ENCODE measurements around the gene ZBTB40.

Gene ZBTB40

DNA sequence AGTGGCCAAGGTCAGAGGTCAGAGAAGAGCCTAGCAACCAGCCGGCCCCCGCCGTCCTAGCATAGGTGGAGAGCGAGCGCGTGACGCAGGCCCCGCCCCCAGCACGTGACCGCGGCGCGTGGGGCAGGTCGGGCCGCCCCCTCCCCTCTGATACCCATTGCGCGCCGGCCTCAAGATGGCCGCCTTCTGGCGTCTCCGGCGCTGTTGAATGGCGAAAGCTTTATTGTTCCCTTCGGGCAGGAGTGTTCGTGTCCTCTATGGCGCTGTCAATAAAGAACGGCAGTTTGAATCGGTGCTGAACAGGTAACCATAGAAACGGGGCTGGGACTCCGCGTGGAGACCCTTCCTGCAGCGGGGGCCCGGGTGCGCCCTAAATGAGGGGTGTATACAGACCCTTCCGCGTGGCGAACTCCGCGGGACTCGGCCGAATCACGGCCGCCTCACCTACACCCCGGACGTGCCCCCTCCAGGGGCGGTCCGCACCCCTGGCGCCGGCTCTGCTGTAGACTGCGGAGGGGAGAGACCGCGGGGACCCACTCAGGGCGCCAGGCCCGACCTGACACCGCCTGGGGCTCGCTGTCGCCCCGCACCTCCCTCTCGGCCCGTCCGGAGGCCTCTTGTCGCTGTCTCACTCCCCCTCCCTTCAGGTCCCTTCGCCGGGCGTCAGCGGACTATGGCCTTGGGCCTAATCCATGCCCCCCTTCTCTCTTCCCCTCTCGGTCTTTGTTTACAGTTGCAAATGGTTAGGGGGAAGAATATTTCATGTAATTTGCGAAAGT, at the start of gene ZBTB40:
Gene ZBTB40 (plus strand): TSS at position 150 of the 779 bp plus-strand sequence. CDS start 38,098 bp downstream, outside the sequence.
- peak within 1 kb of the TSS; percentile 77 to 97 (median 90) for H3K27ac ChIP-seq
- peak within 1 kb of the TSS; percentile 67 to 97 (median 86) for H3K4me3 ChIP-seq

DNA sequence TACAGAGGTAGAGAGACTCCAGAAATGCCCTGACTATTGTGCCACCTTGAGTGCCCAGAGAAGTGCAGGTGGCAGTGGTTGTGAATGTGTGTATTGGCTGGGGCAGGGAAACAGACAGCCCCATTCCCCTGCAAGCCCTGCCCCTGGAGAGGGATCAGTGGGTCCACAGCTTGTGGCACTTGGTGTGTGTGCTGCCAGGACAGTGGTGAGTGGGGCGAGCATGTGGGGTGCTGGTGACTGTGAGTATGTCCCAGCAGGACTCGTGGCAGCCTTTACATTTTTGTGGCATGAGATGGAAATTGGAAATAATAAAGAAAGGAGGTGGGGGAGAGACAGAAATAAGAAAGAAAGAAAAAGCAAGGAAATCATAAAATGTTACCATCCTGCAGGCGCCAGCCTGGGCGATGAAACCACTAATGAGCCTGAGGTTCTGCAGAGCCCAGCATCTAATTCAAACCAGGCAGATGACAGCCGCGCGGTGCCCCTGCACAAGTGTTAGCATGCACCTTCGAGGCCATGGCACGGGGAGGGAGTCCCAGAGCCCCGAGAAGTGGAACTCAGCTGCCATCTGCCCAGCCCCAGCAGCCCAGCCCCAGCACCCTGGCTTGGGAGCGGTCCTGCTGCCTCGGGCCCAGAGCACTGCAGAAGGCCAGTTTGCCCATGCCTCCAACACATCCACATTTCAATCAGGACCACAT, 49.1 kb upstream of the ZBTB40 start:
- Histone ChIP-seq H3K4me3 (no peak overlapping the region), H3K27ac (no peak overlapping the region)

GRCh38 chr1:22404486-22404885, 47.2 kb upstream of the ZBTB40 start:
- H3K27ac ChIP-seq, result no peak overlapping the region
- H3K4me3 ChIP-seq, result no peak overlapping the region

GRCh38 chr1:22406722-22407495, 44.7 kb upstream of the ZBTB40 start:
- Histone ChIP-seq H3K4me3 (no peak overlapping the region), H3K27ac (no peak overlapping the region)

- Histone ChIP-seq H3K4me3 (no peak overlapping the region), H3K27ac (no peak overlapping the region)
These were observed 43.4 kb upstream of the ZBTB40 start for GRCh38 chr1:22408230-22408629.

GRCh38 chr1:22410401-22410800, 41.2 kb upstream of the ZBTB40 start:
- Histone ChIP-seq H3K4me3 (no peak overlapping the region), H3K27ac (no peak overlapping the region)

DNA sequence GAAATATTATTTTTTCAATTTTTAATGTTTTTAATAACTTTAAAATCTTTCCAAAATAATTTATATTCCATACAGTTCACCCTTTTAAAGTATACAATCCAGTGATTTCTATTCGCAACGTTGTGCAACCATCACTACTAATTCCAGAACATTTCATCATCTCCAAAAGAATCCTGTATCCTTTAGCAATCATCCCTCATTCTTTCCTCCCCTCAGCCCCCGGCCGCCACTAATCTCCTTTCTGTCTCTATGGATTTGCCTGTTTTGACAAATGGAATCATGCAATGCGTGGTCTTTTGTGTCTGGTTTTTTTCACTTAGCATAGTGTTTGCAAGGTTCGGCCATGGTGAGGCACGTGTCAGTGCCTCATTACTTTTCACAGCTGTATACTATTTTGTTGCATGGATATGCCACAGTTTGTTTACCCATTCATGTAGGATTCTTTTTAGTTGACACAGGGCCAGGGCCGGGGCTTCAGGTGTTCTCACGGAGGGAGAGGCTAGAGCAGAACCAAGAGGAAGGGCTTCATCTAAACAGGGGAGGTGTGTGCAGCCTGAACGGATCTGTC, 40.6 kb upstream of the ZBTB40 start:
- Histone ChIP-seq H3K4me3 (no peak overlapping the region), H3K27ac (no peak overlapping the region)

- Histone ChIP-seq H3K4me3 (no peak overlapping the region), H3K27ac (no peak overlapping the region)
These were observed 40.1 kb upstream of the ZBTB40 start for GRCh38 chr1:22411589-22411988.

DNA sequence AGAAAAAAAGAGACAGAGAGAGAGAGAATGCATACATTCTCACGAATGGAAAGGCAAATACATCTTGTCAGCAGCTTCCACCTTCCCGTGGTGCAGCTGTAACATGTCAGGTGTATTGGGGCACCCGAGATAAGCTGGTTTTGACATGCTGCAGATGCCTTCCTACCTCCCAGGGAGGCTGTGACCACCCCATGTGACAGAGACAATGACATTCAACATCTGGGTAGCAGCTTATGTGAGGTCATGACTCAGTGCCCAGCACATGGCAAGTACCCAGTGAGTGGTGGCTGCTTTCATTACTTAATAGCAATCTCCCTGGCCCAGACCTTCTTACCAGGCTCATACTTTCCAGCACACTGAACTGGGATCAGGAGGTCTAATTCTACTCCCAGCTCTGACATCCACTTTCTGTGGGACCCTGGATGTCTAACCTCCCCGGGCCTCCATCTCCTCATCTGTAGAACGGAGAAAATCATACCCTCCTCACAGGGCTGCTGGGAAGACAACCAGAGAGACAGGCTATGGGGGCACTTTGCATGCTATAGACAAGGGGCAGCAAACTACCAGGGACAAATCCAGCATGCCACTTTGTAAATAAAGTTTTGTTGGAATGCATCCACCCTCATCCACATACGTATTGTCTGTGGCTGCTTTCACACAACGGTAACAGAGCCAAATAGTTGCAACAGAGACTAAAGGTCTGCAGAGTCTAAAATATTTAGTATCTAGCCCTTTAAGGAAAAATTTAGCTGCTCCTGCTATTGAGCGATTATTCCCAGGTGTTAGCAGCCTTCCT, 38.5 kb upstream of the ZBTB40 start:
- no peak overlapping the region for H3K27ac ChIP-seq
- no peak overlapping the region for H3K4me3 ChIP-seq

- Histone ChIP-seq H3K27ac (peak overlapping the region in 1 of 21 experiments; percentile 12), H3K4me3 (no peak overlapping the region)
These were observed 37.9 kb upstream of the ZBTB40 start for GRCh38 chr1:22413799-22414198.

GRCh38 chr1:22414244-22414751, 37.4 kb upstream of the ZBTB40 start:
- Histone ChIP-seq H3K27ac (peak overlapping the region in 1 of 21 experiments; percentile 12), H3K4me3 (no peak overlapping the region)

GRCh38 chr1:22415489-22415888, 36.2 kb upstream of the ZBTB40 start:
- no peak overlapping the region for H3K4me3 ChIP-seq
- no peak overlapping the region for H3K27ac ChIP-seq

DNA sequence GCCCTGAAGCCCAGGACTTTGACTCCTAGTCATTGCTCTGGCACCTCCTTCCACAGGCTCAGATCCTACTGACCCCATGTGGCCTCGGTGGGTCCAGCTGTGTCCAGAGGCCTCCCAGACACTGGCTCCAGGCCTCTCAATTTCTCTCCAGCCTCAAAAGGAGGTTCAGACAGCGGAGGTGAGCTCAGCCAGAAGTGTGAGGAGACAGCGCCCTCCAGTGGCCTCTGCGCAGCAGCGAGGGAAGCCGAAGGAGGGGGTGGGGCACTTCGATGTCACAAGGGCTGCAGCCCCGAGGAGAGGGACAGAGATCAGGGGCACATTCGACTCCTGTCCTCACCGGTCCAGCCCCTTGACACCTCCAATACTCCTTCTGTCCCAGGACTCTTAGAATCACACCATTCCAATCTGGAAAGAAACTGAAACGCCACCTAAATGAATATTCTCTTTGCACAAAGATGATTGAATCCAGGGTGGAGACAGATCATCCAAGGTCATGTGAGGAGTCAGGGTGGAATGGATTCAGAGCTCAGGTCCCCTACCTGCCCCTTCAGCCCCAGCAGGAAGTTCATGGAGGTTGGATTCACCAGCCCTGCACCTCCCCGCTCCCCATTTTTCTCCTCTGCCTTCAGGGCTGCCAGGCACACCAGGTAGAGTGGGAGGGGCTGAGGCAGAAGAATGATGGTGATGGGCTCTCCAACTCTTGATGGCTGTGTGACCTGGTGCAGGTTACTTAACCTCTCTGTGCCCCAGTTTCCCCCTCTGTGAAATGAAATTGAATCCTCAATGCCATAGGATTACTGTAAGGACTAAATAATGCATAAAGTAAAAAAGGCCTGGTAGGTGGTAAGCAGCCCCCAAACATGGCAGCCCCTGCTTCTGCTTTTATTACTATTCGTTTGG, 34.8 kb upstream of the ZBTB40 start:
- Histone ChIP-seq H3K4me3 (no peak overlapping the region), H3K27ac (no peak overlapping the region)

DNA sequence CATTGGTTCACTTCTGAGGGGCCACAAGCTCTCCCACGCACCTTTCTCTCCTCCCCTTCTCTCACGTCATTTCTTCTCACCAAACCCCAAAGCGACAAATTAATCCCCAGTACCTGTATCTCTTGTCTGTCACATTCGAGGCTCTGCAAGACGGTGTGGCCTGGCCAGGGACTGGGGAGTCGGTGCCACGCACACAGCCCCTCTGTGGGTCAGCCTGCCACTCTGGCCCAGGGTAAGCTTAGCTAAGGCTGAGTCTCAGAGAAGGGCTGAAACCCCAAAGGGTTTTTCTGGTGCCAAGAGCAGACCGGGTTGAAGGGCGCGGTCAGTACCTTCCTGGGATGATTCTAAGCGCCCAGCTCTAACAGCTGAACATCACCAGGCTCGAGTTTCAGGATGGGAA, 34.2 kb upstream of the ZBTB40 start:
- no peak overlapping the region for H3K27ac ChIP-seq

DNA sequence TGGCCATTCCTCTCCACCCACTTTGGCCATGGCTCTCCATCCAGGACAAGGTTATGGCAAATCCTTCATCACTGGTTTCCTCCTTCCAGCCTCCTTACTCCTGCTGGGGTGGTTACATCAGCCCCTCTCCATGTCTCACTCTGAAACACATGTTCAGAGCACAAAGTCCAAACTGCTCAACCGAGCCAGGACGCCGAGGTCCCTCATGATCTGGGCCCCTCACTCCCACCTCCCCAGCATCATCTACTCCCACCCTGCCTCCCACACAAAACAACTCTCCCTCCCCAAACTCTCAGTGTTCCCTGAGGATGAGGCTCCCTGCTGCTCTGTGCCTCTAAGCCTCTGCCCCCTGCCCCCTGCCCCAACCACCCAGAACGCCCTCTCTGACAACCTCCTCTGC, 33.3 kb upstream of the ZBTB40 start:
- Histone ChIP-seq H3K4me3 (no peak overlapping the region), H3K27ac (no peak overlapping the region)

More for the DNA sequence above, 34.2 kb upstream of the ZBTB40 start:
- H3K4me3 ChIP-seq, result no peak overlapping the region

GRCh38 chr1:22418933-22419382, 32.7 kb upstream of the ZBTB40 start:
- H3K4me3 ChIP-seq, result no peak overlapping the region
- no peak overlapping the region for H3K27ac ChIP-seq

DNA sequence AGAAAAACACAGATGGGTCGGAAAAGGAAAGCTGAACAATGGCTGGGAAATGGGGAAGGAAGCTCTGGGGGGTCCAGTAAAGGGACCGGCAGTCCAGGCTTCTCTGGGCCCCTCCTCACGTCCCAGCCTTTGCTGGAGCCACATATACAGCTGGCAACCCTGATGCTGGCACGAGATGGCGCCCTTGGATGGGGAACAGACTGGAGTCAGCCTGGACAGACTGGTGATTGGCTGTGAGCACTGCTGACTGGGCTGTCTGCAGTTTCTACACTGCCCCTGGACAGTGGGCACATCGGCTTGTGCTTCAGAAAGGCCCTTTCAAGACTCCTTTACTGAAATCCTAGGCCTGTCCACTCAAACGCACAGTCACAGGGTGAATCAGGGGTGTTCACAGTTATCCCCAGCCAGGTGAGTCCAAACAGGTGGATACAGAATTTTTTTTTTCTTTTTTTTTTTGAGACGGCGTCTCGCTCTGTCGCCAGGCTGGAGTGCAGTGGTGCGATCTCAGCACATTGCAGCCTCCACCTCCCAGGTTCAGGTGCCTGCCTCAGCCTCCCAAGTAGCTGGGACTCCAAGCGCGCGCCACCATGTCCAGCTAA, 31.1 kb upstream of the ZBTB40 start:
- no peak overlapping the region for H3K4me3 ChIP-seq
- H3K27ac ChIP-seq, result no peak overlapping the region

GRCh38 chr1:22426781-22427180, 24.9 kb upstream of the ZBTB40 start:
- Histone ChIP-seq H3K27ac (no peak overlapping the region), H3K4me3 (no peak overlapping the region)
